ENCODE data around the gene RGS1.

GRCh38 chr1:192565946-192566345, 9.6 kb upstream of the RGS1 start:
- TF ChIP-seq RAD21 (IDR thresholded peaks at IDR 0.05; ENCODE audit: low read length) (no peak), ELK1 (IDR thresholded peaks at IDR 0.05; ENCODE audit: borderline replicate concordance, low read depth, low read length) (no peak), CTCF (conservative IDR thresholded peaks at IDR 0.05; ENCODE audit: low read depth, low read length) (no peak), POLR2A (IDR thresholded peaks at IDR 0.05; ENCODE audit: low read depth, low read length) (no peak), MAFK (IDR thresholded peaks at IDR 0.05; ENCODE audit: low read depth, low read length) (no peak), USF2 (IDR thresholded peaks at IDR 0.05; ENCODE audit: low read depth, low read length) (no peak), RFX5 (IDR thresholded peaks at IDR 0.05; ENCODE audit: low read depth, low read length) (no peak)
